WTC11 (cell line): ENCODE results near the gene ASCL2. TPM values are rescaled to one million over a fixed set of nuclear protein-coding genes. Genes with fewer than 3 reads are reported as not detected.

Experiments used
- ATAC-seq: fragments of 200-7000 bp; cut with Tn5 transposase; 2 replicates; pipeline ENCODE4 v1.10.0; 2021; ENCODE audit warnings: mild to moderate bottlenecking, moderate library complexity
- CTCF ChIA-PET: fragments of 300-600 bp; sonication (Branson Sonifier 250); formaldehyde crosslinking; loops from one replicate; lab custom pipeline; 2021; ENCODE audit warnings: antibody characterized with exemption; lab: Charles Lee
- POLR2A ChIA-PET: fragments of 350-600 bp; sonication (Branson Sonifier 250); formaldehyde crosslinking; loops from one replicate; lab custom pipeline; 2021; ENCODE audit warnings: antibody characterized with exemption; lab: Charles Lee
- DNase-seq: peaks from one replicate; pipeline ENCODE4 v3.0.0; 2021; ENCODE audit warnings: low spot score
- H3K27ac Mint-ChIP-seq: 2 replicates; pipeline ENCODE4 v1.8.0; 2021; ENCODE audit warnings: mixed read lengths
- H3K27me3 Mint-ChIP-seq: 2 replicates; pipeline ENCODE4 v1.8.0; 2021; ENCODE audit warnings: low read depth, mild to moderate bottlenecking, moderate library complexity, mixed read lengths
- H3K36me3 Mint-ChIP-seq: 2 replicates; pipeline ENCODE4 v1.8.0; 2021; ENCODE audit warnings: mixed read lengths
- H3K4me1 Mint-ChIP-seq: 2 replicates; pipeline ENCODE4 v1.8.0; 2022; ENCODE audit warnings: mixed read lengths
- H3K4me3 Mint-ChIP-seq: 2 replicates; pipeline ENCODE4 v1.8.0; 2021; ENCODE audit warnings: mild to moderate bottlenecking, moderate library complexity, mixed read lengths
- H3K9me3 Mint-ChIP-seq: 2 replicates; pipeline ENCODE4 v1.8.0; 2021; ENCODE audit warnings: mixed read lengths
- ATF1 ChIP-seq: sonication (generic); formaldehyde crosslinking; IDR thresholded peaks from 2 replicates; pipeline ENCODE4 v1.8.1; 2023; ENCODE audit warnings: mild to moderate bottlenecking, moderate library complexity, missing genetic modification reagents
- CREB1 ChIP-seq: sonication (generic); formaldehyde crosslinking; IDR thresholded peaks from 2 replicates; pipeline ENCODE4 v1.8.0; 2023; ENCODE audit warnings: mild to moderate bottlenecking, missing genetic modification reagents
- ETV6 ChIP-seq: sonication (generic); formaldehyde crosslinking; IDR thresholded peaks from 2 replicates; pipeline ENCODE4 v1.8.1; 2022; ENCODE audit warnings: mild to moderate bottlenecking, missing genetic modification reagents
- IRF1 ChIP-seq: sonication (generic); formaldehyde crosslinking; IDR thresholded peaks from 2 replicates; pipeline ENCODE4 v1.8.0; 2023; ENCODE audit warnings: missing genetic modification reagents
- NFYB ChIP-seq: sonication (generic); formaldehyde crosslinking; conservative IDR thresholded peaks from 2 replicates; pipeline ENCODE4 v1.8.0; 2022; ENCODE audit warnings: low read depth, missing genetic modification reagents
- OVOL2 ChIP-seq: fragments of 250-450 bp; sonication (Bioruptor Pico); IDR thresholded peaks from 2 replicates; pipeline ENCODE4 v1.9.0; 2021; ENCODE audit warnings: mild to moderate bottlenecking, borderline replicate concordance
- TEAD1 ChIP-seq: sonication (generic); formaldehyde crosslinking; IDR thresholded peaks from 2 replicates; pipeline ENCODE4 v1.8.0; 2022; ENCODE audit warnings: mild to moderate bottlenecking, missing genetic modification reagents
- TEAD4 ChIP-seq: sonication (generic); formaldehyde crosslinking; IDR thresholded peaks from 2 replicates; pipeline ENCODE4 v1.8.0; 2022; ENCODE audit warnings: mild to moderate bottlenecking, missing genetic modification reagents
- USF1 ChIP-seq: sonication (generic); formaldehyde crosslinking; IDR thresholded peaks from 2 replicates; pipeline ENCODE4 v1.8.0; 2022; ENCODE audit warnings: mild to moderate bottlenecking, missing genetic modification reagents
- total RNA-seq: library from RNA; stranded (reverse); gene quantifications from 3 replicates; pipeline ENCODE4 v1.2.3, GENCODE V29; 2021
- TF ChIP-seq, protein P1 (sequence below): sonication (generic); formaldehyde crosslinking; IDR thresholded peaks from 2 replicates; pipeline ENCODE4 v1.8.1; 2022; ENCODE audit warnings: mild to moderate bottlenecking, missing genetic modification reagents, moderate library complexity, borderline replicate concordance
- TF ChIP-seq, protein P2 (sequence below): fragments of 250-450 bp; sonication (Bioruptor Pico); IDR thresholded peaks from 2 replicates; pipeline ENCODE4 v1.8.0; 2021; ENCODE audit warnings: mild to moderate bottlenecking
- TF ChIP-seq, protein P3 (sequence below): fragments of 250-450 bp; sonication (Bioruptor Pico); IDR thresholded peaks from 2 replicates; pipeline ENCODE4 v1.9.0; 2021; ENCODE audit warnings: mild to moderate bottlenecking

Gene ASCL2
- total RNA-seq, 1 experiment from 2014 or later = 0.24 TPM

GRCh38 chr11:2309251-2310072 is 39.1 kb upstream of the ASCL2 start:
- TF ChIP-seq TEAD4 (CRISPR knock-in tag) = no peak
- H3K9me3 Mint-ChIP-seq = no peaks in the 10 kb centered on the region
- ATAC-seq (no peak), DNase-seq (no peak)
- H3K4me3 Mint-ChIP-seq = no peak overlapping the region
- CTCF ChIA-PET = interaction anchor here (0.6 to 3.8 kb wide), 2 partner anchors 111 to 518 kb away, joined by 3 to 29 read pairs; no protein-coding TSS in a partner anchor
- POLR2A ChIA-PET = no interaction called here
- H3K4me1 Mint-ChIP-seq = peaks cover 4% of the 10 kb centered on the region
- H3K27me3 Mint-ChIP-seq = no peaks in the 10 kb centered on the region
- H3K36me3 Mint-ChIP-seq = no peaks in the 10 kb centered on the region
- H3K27ac Mint-ChIP-seq = no peak overlapping the region

GRCh38 chr11:2308713-2309112 is 38.3 kb upstream of the ASCL2 start:
- Mint-ChIP-seq H3K9me3 (no peaks in the 10 kb centered on the region), H3K36me3 (no peaks in the 10 kb centered on the region)

More at GRCh38 chr11:2308713-2309112, 38.3 kb upstream of the ASCL2 start:
- DNase-seq (no peak), ATAC-seq (no peak)
- POLR2A ChIA-PET = no interaction called here
- H3K27ac Mint-ChIP-seq = no peak overlapping the region
- H3K4me3 Mint-ChIP-seq = no peak overlapping the region
- CTCF ChIA-PET = interaction anchor here (3.8 kb wide), 1 partner anchor 111 kb away, joined by 29 read pairs; no protein-coding TSS in a partner anchor
- H3K27me3 Mint-ChIP-seq = no peaks in the 10 kb centered on the region
- peaks cover 4% of the 10 kb centered on the region for H3K4me1 Mint-ChIP-seq
- TF ChIP-seq, protein P1, sequence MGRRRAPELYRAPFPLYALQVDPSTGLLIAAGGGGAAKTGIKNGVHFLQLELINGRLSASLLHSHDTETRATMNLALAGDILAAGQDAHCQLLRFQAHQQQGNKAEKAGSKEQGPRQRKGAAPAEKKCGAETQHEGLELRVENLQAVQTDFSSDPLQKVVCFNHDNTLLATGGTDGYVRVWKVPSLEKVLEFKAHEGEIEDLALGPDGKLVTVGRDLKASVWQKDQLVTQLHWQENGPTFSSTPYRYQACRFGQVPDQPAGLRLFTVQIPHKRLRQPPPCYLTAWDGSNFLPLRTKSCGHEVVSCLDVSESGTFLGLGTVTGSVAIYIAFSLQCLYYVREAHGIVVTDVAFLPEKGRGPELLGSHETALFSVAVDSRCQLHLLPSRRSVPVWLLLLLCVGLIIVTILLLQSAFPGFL = no peak
- TF ChIP-seq IRF1 (CRISPR knock-in tag) = no peak
- TF ChIP-seq, protein P2, sequence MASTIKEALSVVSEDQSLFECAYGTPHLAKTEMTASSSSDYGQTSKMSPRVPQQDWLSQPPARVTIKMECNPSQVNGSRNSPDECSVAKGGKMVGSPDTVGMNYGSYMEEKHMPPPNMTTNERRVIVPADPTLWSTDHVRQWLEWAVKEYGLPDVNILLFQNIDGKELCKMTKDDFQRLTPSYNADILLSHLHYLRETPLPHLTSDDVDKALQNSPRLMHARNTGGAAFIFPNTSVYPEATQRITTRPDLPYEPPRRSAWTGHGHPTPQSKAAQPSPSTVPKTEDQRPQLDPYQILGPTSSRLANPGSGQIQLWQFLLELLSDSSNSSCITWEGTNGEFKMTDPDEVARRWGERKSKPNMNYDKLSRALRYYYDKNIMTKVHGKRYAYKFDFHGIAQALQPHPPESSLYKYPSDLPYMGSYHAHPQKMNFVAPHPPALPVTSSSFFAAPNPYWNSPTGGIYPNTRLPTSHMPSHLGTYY (CRISPR knock-in tag) = no peak
- no peak for TF ChIP-seq NFYB (CRISPR knock-in tag)
- TF ChIP-seq, protein P3, sequence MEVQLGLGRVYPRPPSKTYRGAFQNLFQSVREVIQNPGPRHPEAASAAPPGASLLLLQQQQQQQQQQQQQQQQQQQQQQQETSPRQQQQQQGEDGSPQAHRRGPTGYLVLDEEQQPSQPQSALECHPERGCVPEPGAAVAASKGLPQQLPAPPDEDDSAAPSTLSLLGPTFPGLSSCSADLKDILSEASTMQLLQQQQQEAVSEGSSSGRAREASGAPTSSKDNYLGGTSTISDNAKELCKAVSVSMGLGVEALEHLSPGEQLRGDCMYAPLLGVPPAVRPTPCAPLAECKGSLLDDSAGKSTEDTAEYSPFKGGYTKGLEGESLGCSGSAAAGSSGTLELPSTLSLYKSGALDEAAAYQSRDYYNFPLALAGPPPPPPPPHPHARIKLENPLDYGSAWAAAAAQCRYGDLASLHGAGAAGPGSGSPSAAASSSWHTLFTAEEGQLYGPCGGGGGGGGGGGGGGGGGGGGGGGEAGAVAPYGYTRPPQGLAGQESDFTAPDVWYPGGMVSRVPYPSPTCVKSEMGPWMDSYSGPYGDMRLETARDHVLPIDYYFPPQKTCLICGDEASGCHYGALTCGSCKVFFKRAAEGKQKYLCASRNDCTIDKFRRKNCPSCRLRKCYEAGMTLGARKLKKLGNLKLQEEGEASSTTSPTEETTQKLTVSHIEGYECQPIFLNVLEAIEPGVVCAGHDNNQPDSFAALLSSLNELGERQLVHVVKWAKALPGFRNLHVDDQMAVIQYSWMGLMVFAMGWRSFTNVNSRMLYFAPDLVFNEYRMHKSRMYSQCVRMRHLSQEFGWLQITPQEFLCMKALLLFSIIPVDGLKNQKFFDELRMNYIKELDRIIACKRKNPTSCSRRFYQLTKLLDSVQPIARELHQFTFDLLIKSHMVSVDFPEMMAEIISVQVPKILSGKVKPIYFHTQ = no peak
- no peak for TF ChIP-seq OVOL2 (CRISPR knock-in tag)
- TF ChIP-seq ETV6 (CRISPR knock-in tag) = no peak
- no peak for TF ChIP-seq CREB1 (CRISPR knock-in tag)
- no peak for TF ChIP-seq ATF1
- TF ChIP-seq TEAD1 (CRISPR knock-in tag) = no peak
- TF ChIP-seq USF1 (CRISPR knock-in tag) = no peak
